HG02759 (cell line): ENCODE measurements around the gene SPTLC3.

Experiments
- ATAC-seq: cut with Tn5 transposase; IDR thresholded peaks from one replicate; pipeline ENCODE4 v1.9.1; 2021; ENCODE audit warnings: mild to moderate bottlenecking, moderate library complexity; ENCODE audit not compliant: unreplicated experiment

The SPTLC3 gene

GRCh38 chr20:13130061-13130706 lies 121.4 kb downstream of the SPTLC3 start:
- ATAC-seq: no peak

DNA sequence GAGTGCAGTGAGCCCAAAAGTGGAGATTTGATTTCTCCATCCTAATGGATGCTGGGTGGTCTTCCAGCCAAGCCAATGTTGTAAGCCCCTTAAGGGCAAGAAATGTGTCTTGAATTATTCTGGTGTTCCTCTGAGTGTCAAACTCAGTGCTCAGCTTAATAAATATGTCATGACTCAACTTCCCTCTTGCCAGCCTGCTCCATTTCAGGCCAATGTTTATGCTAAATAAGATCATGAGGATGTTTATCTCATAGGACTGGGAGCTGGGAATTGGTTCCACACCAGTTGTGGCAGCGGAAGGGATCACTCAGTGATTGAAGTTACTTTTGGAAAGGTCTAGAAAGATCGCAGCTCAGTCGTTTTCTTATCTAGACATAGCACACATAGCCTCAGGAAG lies 121.9 kb downstream of the SPTLC3 start:
- no peak for ATAC-seq

- ATAC-seq: no peak
Measured at GRCh38 chr20:13131688-13132087, 122.9 kb downstream of the SPTLC3 start.

GRCh38 chr20:13139459-13140150 lies 130.8 kb downstream of the SPTLC3 start:
- ATAC-seq: no peak

DNA sequence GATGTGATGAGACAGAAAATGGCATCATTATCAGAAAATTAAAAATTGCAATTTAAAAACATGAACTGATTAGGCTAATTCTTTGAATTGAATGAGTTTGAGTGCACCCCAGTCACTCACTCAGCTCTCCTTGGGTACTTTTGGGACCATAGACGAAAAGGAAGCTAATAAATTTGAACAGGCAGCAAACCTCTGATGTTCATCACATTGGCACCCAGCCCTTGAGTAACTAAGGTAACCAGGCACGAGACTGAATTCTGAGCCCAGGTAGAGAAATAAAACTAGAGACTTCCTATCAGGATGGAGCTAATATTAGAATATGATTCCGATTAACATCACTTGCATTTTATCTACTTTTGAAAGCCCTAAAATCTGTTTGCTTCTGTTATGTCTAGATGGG lies 131.4 kb downstream of the SPTLC3 start:
- no peak for ATAC-seq

DNA sequence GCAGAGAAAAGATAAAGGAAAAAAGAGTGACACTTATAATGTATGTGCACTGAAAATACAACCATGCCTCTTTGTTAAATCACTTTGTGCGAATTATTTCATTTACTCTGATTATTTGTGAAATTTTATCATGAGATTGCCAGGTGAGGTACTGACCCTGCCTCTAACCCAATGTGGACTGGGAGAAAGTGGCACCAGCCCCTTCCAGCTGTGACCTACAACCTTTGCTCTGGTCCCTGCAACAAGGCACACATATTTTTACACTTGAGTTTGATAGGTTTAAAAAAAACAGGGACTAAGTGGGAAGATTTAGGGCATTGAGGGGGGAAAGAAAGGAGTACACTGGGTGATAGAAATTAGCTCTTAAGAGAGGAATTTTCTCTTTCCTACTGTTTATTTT lies 132.0 kb downstream of the SPTLC3 start:
- ATAC-seq: no peak

- no peak for ATAC-seq
Measured at GRCh38 chr20:13141546-13141945, 132.8 kb downstream of the SPTLC3 start.

- ATAC-seq: no peak
Measured at GRCh38 chr20:13142143-13142542, 133.4 kb downstream of the SPTLC3 start.

GRCh38 chr20:13147071-13147963 lies 138.5 kb downstream of the SPTLC3 start:
- ATAC-seq: no peak

DNA sequence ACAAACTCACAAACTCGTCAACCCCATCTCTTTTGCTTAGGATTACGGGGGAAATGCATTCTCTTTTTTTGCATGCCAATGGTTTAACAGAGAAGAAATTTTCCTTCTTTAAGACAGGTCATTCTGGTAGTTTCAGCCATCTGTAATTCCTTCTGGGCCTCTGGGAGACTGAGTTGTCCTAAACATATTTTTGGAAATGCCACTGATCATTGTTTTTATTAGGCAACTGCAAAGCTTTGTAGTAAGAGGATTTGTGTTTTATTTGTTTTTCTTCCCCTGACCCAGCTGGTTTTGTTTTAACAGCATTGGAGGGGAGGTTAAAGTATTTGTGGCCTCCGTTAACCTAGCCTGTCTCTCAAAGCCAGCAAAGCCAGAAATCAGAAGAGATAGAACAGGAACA lies 139.2 kb downstream of the SPTLC3 start:
- no peak for ATAC-seq

DNA sequence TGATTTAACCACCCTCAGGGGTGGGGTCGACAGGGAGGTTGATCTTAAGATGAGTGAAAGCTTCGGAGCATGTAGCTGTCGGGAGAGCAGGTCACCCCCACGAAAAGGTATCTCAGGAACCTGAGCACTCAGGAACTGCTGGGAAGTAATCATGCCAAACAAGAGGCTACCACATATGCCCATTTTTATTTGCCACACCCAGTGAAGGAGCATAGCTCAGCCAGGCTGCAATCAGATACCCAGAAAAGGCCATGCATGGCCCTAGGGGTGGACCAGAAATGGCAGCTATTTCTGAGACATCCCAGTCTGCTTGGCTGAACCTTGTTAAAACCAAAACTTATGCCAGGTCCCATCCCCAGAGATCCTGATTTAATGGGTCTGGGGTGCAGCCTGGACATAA lies 139.6 kb downstream of the SPTLC3 start:
- ATAC-seq: no peak

GRCh38 chr20:13148961-13149360 lies 140.2 kb downstream of the SPTLC3 start:
- ATAC-seq: no peak

- ATAC-seq: no peak
Measured at GRCh38 chr20:13149371-13150105, 140.8 kb downstream of the SPTLC3 start.

DNA sequence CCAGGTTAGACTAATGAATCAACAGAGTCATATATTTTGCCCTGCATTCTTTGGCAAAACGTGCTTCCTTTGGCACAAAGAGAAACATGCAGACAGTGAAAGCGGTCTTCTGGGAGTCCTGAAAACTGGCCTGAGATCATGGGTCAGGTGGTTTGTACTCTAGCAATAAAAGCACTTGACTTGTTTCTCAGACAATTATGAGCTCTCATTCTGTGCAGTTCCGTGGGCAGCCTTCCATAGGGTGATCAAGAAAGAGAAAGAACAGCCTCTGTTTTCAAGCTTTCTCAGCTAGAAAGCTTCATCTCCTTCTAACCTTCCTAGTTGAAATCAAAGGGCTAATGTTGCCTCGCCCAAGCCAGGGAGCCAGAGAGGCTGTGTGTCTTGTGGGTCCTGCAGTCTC lies 149.6 kb downstream of the SPTLC3 start:
- no peak for ATAC-seq

- ATAC-seq: no peak
Measured at GRCh38 chr20:13159889-13160288, 151.1 kb downstream of the SPTLC3 start.

DNA sequence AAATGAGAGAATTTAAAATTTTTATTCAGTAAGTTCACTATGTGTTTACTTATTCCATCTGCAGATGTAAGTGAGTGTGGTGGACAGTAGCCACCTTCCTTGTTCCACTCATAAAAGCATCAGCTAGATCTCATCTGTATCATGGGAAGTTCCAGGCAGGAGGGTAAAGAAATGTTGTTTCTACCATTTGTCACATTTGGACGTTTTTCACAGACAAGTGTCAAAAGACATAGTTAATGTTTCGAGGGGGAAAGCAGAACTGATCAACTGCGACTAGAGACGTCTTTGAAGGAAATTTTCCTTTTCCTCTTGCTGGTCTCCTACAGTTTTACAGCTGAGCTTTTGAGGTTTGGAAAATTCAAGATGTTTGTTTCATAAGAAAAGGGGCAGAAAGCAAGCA lies 156.4 kb downstream of the SPTLC3 start:
- ATAC-seq: no peak

DNA sequence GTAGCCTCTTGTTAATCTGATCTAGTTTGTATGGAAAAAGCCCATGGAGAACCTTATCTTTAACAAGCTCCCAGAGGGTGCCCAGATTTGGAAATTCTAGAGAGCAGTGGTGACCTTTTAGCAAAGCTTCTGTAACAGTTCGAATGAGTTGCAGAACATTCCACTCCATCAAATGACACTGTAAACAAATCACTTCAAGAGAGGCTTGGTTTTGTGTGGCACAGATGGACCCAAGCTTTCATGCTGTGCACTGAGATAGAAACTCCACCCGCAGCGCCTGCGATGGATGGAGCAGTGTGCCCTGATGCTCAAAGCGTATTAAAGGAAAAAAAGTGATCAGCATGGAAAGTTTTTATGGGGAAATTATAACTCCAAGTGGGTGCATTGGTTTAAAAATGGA lies 157.2 kb downstream of the SPTLC3 start:
- ATAC-seq: no peak

GRCh38 chr20:13166437-13166836 lies 157.7 kb downstream of the SPTLC3 start:
- no peak for ATAC-seq

DNA sequence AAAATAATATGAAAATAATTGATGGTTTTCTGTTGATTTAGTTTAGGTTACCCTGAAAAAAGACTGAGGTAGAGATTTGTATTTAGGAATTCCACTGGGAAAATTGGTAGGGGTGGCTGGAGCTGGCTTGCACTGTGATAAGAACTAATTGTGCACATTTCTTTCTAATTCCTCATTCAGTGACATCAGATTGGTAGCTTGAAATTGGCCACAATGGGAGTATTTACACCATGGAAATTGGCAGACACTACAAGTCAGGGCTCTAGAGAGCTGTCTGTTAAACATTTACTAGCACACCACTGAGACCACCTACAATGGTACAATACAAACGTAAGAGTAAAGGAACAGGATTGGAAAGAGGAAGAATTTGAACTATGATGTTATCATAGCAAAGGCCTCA lies 160.3 kb downstream of the SPTLC3 start:
- ATAC-seq: no peak

DNA sequence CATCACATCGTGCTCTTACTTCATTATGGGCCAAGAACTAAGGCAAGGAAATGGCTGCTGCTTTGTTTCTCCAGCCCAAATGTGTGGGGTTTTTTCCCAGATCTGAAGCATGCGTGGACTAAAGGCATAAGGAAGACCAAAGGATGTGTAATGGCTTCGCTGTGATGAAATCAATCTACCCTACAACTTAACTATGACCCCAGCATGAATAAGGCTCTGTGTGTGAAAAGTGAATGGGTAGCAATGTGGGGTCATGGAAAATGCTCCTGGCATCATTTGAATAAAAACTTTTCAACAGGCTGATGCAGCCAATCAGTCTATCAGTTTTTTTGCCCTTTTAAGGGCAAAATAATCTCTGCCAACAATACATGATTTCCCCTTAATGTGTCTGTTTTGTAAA lies 162.0 kb downstream of the SPTLC3 start:
- ATAC-seq: no peak

GRCh38 chr20:13173201-13173600 lies 164.4 kb downstream of the SPTLC3 start:
- ATAC-seq: no peak
